Measurements from ENCODE around the gene HDLBP.

Gene HDLBP

GRCh38 chr2:241308832-241309500 is 6.5 kb downstream of the HDLBP start:
- H3K4me1 ChIP-seq (ENCODE audit: low read length): peaks cover 33% of the 10 kb centered on the region
- no peak overlapping the region for H3K9ac ChIP-seq (ENCODE audit: low read length)
- no peak overlapping the region for H2AFZ ChIP-seq (ENCODE audit: low read depth, low read length)
- H3K27me3 ChIP-seq (ENCODE audit: low read depth, low read length): no peaks in the 10 kb centered on the region
- no peak overlapping the region for H3K27ac ChIP-seq (ENCODE audit: low read length)
- no peaks in the 10 kb centered on the region for H3K9me3 ChIP-seq (ENCODE audit: insufficient read depth, low read length)
- H3K36me3 ChIP-seq (replicated peaks; ENCODE audit: low read depth, low read length): no peaks in the 10 kb centered on the region
- TF ChIP-seq EZH2phosphoT487 (IDR thresholded peaks at IDR 0.05; ENCODE audit: low read depth): no peak
- TF ChIP-seq CTCF (IDR thresholded peaks at IDR 0.05; ENCODE audit: low read depth, low read length): no peak
- peaks cover 99% of the 10 kb centered on the region for H3K79me2 ChIP-seq (ENCODE audit: low read length)
- peaks cover 71% of the 10 kb centered on the region for H4K20me1 ChIP-seq (ENCODE audit: insufficient read depth, low read length)
- 0 out of 2 replicates have a peak overlapping the region, but pooled peaks have one; percentile 40 for H3K4me2 ChIP-seq (ENCODE audit: low read length)
- no peak overlapping the region for H3K4me3 ChIP-seq (ENCODE audit: low read length)

- Histone ChIP-seq H3K9ac (ENCODE audit: low read length) (no peak overlapping the region), H3K36me3 (replicated peaks; ENCODE audit: low read depth, low read length) (no peaks in the 10 kb centered on the region), H2AFZ (ENCODE audit: low read depth, low read length) (no peak overlapping the region), H3K4me2 (ENCODE audit: low read length) (no peak overlapping the region), H3K4me3 (ENCODE audit: low read length) (no peak overlapping the region), H3K27me3 (ENCODE audit: low read depth, low read length) (no peaks in the 10 kb centered on the region), H3K27ac (ENCODE audit: low read length) (no peak overlapping the region), H3K9me3 (ENCODE audit: insufficient read depth, low read length) (no peaks in the 10 kb centered on the region), H4K20me1 (ENCODE audit: insufficient read depth, low read length) (peaks cover 74% of the 10 kb centered on the region), H3K79me2 (ENCODE audit: low read length) (peaks cover 99% of the 10 kb centered on the region), H3K4me1 (ENCODE audit: low read length) (peaks cover 28% of the 10 kb centered on the region)
- TF ChIP-seq CTCF (IDR thresholded peaks at IDR 0.05; ENCODE audit: low read depth, low read length): no peak
- TF ChIP-seq EZH2phosphoT487 (IDR thresholded peaks at IDR 0.05; ENCODE audit: low read depth): no peak
These were observed 7.2 kb downstream of the HDLBP start for GRCh38 chr2:241308267-241308666.

GRCh38 chr2:241307055-241307454 is 8.4 kb downstream of the HDLBP start:
- Histone ChIP-seq H4K20me1 (ENCODE audit: insufficient read depth, low read length) (peaks cover 78% of the 10 kb centered on the region), H3K4me3 (ENCODE audit: low read length) (no peak overlapping the region), H3K9me3 (ENCODE audit: insufficient read depth, low read length) (no peaks in the 10 kb centered on the region), H3K4me2 (ENCODE audit: low read length) (no peak overlapping the region), H3K36me3 (replicated peaks; ENCODE audit: low read depth, low read length) (no peaks in the 10 kb centered on the region), H3K27ac (ENCODE audit: low read length) (no peak overlapping the region), H2AFZ (ENCODE audit: low read depth, low read length) (no peak overlapping the region), H3K9ac (ENCODE audit: low read length) (no peak overlapping the region), H3K4me1 (ENCODE audit: low read length) (peaks cover 27% of the 10 kb centered on the region), H3K79me2 (ENCODE audit: low read length) (peaks cover 99% of the 10 kb centered on the region), H3K27me3 (ENCODE audit: low read depth, low read length) (no peaks in the 10 kb centered on the region)
- TF ChIP-seq CTCF (IDR thresholded peaks at IDR 0.05; ENCODE audit: low read depth, low read length) (no peak), EZH2phosphoT487 (IDR thresholded peaks at IDR 0.05; ENCODE audit: low read depth) (no peak)

- H3K4me1 ChIP-seq (ENCODE audit: low read length): no peaks in the 10 kb centered on the region
- TF ChIP-seq EZH2phosphoT487 (IDR thresholded peaks at IDR 0.05; ENCODE audit: low read depth) (no peak), CTCF (IDR thresholded peaks at IDR 0.05; ENCODE audit: low read depth, low read length) (no peak)
- no peak overlapping the region for H3K9ac ChIP-seq (ENCODE audit: low read length)
- no peaks in the 10 kb centered on the region for H3K27me3 ChIP-seq (ENCODE audit: low read depth, low read length)
- H4K20me1 ChIP-seq (ENCODE audit: insufficient read depth, low read length): peaks cover 65% of the 10 kb centered on the region
- H3K9me3 ChIP-seq (ENCODE audit: insufficient read depth, low read length): no peaks in the 10 kb centered on the region
- no peak overlapping the region for H3K27ac ChIP-seq (ENCODE audit: low read length)
- H3K4me2 ChIP-seq (ENCODE audit: low read length): no peak overlapping the region
- no peak overlapping the region for H2AFZ ChIP-seq (ENCODE audit: low read depth, low read length)
- H3K79me2 ChIP-seq (ENCODE audit: low read length): peaks cover 97% of the 10 kb centered on the region
- no peaks in the 10 kb centered on the region for H3K36me3 ChIP-seq (replicated peaks; ENCODE audit: low read depth, low read length)
- no peak overlapping the region for H3K4me3 ChIP-seq (ENCODE audit: low read length)
These were observed 11.3 kb downstream of the HDLBP start for GRCh38 chr2:241304039-241304670.

Data from OCI-LY3 (cell line).